ENCODE data around the gene PIGM.

DNA sequence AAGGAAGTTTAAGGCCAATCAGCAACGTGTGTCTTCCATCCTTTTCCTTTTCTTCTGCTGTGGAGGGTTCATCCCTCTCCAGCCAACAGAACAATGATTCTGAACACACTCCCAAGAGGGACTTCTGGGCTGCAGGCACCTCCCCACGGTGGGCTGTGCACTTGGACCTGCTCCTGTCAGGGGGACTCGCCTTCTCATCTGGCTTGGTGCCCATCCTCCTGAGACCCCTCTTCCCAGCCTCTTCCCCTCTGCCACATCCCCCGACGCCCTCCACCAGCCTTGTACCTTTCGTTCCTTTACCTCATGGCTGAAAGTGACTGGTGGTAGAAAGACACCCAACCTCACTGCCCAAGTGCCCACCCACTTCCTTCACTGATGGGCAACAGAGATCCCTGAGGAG, 51.7 kb downstream of the PIGM start:
- TF ChIP-seq BHLHE40 (IDR thresholded peaks at IDR 0.05; ENCODE audit: borderline replicate concordance) (no peak), CTBP1 (IDR thresholded peaks at IDR 0.05; ENCODE audit: borderline replicate concordance) (no peak), FOXM1 (IDR thresholded peaks at IDR 0.05; ENCODE audit: borderline replicate concordance) (no peak), LEF1 (IDR thresholded peaks at IDR 0.05; ENCODE audit: borderline replicate concordance) (no peak), FOXK2 (IDR thresholded peaks at IDR 0.05) (no peak)
